ENCODE data around the gene GAS7. TPM values are rescaled to one million over a fixed set of nuclear protein-coding genes. Genes with fewer than 3 reads are reported as not detected.

The GAS7 gene
- total and polyA plus RNA-seq, 7 donors = 1.4 to 16.9 (median 7.0) TPM

DNA sequence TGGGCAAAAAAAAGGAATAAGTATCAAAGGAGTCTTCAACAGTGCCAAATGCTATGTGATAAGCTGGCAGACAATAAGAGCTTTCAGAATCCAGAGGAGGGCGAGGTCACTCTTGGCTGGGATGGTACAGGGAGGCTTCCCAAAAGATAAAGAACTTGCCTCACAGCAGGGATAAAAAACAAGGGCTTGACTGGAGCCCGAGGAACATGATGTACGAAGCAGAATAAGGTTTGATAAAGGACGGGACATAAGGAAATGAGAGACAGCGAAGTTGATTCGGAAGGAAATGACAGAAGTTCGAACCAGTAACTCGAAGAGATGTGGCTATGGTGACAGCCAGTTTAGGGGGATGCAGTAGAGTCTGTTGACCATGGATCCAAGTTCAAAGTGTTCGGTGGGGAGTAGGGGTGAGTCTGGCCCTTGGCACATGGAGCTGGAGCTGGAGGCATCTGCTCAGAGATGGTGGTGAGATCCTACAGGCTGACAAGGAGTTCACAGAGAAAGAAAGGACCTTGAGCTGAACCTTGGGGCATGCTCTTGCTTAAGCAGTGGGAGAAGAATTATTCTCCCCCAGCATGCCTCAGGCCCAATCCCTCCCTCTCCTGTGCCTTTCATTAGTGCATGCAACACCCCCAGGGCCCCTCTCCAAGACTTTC lies 155.7 kb downstream of the GAS7 start:
- Histone ChIP-seq H3K4me1 (no peaks in the 10 kb centered on the region), H3K9me3 (no peaks in the 10 kb centered on the region), H3K27me3 (ENCODE audit: insufficient read depth in 3 of 3, low read length in 2 of 3) (no peaks in the 10 kb centered on the region), H3K27ac (no peak overlapping the region), H3K36me3 (ENCODE audit: insufficient read depth in 1 of 2, low read depth in 1 of 2) (no peaks in the 10 kb centered on the region), H3K4me3 (no peak overlapping the region)
- TF ChIP-seq, protein P1, sequence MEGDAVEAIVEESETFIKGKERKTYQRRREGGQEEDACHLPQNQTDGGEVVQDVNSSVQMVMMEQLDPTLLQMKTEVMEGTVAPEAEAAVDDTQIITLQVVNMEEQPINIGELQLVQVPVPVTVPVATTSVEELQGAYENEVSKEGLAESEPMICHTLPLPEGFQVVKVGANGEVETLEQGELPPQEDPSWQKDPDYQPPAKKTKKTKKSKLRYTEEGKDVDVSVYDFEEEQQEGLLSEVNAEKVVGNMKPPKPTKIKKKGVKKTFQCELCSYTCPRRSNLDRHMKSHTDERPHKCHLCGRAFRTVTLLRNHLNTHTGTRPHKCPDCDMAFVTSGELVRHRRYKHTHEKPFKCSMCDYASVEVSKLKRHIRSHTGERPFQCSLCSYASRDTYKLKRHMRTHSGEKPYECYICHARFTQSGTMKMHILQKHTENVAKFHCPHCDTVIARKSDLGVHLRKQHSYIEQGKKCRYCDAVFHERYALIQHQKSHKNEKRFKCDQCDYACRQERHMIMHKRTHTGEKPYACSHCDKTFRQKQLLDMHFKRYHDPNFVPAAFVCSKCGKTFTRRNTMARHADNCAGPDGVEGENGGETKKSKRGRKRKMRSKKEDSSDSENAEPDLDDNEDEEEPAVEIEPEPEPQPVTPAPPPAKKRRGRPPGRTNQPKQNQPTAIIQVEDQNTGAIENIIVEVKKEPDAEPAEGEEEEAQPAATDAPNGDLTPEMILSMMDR (IDR thresholded peaks at IDR 0.05) = no peak
- ATAC-seq (no peak), DNase-seq (no peak)
- intact Hi-C loops (cut with DNase I) = no loop called here
- 79 to 85% (median 84%) methylated on average over 9 of the region's 9 CpGs for WGBS, 3 donors

DNA sequence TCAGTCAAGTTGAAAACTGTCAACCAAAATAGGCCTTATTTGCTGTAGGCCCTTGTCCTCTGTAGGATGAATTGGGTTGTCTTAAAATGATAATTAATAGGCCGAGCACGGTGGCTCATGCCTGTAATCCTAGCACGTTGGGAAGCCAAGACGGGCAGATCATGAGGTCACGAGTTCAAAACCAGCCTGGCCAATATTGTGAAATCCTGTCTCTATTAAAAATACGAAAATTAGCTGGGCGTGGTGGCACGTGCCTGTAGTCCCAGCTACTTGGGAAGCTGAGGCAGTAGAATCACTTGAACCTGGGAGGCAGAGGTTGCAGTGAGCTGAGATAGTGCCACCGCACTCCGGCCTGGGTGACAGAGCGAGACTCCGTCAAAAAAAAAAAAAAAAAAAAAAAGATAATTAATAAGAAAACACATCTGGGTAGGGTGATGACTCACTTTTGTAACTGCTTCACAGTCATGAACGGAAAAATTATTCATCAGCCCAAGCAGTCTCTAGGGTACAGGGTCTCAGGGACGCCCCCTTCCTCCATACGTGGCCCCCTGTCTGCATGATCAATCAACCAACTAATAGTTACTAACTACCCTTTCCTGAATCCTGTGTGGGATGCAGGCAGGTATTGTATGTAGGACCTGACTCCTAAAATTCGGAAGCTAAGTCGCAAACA lies 156.4 kb downstream of the GAS7 start:
- no peaks in the 10 kb centered on the region for H3K36me3 ChIP-seq (ENCODE audit: insufficient read depth in 1 of 2, low read depth in 1 of 2)
- intact Hi-C loops (cut with DNase I) = no loop called here
- no peak overlapping the region for H3K4me3 ChIP-seq
- TF ChIP-seq, protein P1 (IDR thresholded peaks at IDR 0.05) = no peak
- H3K27me3 ChIP-seq (ENCODE audit: insufficient read depth in 3 of 3, low read length in 2 of 3) = no peaks in the 10 kb centered on the region
- no peak overlapping the region for H3K27ac ChIP-seq
- ATAC-seq (peak in 1 of 4 donors; percentile 38), DNase-seq (no peak)
- H3K4me1 ChIP-seq = no peaks in the 10 kb centered on the region
- no peaks in the 10 kb centered on the region for H3K9me3 ChIP-seq
- WGBS, 3 donors = 74 to 87% (median 83%) methylated on average over 13 to 17 of the region's 17 CpGs

DNA sequence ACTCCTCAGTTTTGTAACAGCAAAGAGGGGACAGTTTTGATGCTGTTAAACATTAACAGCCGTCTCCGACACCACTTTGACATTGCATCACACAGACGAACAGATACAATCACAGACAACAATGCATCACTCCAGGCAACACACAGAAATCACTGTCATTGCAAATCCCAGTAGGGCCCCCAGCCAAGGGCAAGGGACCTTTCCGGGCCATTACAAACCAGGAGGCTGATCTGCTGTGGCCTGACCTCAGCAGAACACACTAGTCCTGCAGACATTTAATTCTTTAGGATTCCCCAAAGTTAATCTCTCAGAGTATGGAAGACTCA lies 157.2 kb downstream of the GAS7 start:
- no peak for ATAC-seq
- 32 to 54% (median 47%) methylated on average over 4 of the region's 4 CpGs for WGBS, 3 donors
- DNase-seq = no peak
- Histone ChIP-seq H3K27ac (no peak overlapping the region), H3K27me3 (ENCODE audit: insufficient read depth in 3 of 3, low read length in 2 of 3) (no peaks in the 10 kb centered on the region), H3K4me3 (no peak overlapping the region), H3K36me3 (ENCODE audit: insufficient read depth in 1 of 2, low read depth in 1 of 2) (no peaks in the 10 kb centered on the region), H3K9me3 (no peaks in the 10 kb centered on the region), H3K4me1 (no peaks in the 10 kb centered on the region)
- intact Hi-C loops (cut with DNase I) = no loop called here
- TF ChIP-seq, protein P1 (IDR thresholded peaks at IDR 0.05) = no peak

DNA sequence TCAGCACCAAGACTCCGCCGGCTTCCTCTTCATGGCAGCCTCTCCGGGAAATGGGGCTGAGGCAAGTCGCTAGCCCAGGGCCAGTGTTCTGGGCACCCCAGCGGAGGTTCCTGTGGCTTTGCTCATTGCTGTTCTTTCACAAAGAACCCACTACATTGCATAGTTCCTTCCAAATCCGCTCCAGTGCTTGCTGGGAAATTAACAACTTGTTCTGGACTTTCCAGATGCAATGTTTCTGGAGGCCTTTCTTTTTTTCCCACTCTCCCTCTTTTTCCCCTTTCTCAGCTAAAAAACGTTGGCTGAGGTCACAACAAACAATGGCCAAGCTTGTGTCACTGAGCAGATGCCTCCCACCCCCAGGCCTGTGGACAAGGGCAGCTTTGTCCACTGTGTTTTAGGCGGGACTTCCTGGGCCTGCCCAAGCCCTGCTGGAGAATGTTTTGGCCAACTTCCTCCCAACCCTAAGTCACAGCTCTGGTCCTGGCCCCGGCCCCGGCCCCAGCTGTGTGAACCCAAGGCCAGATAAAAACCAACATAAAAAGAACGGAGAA lies 161.8 kb downstream of the GAS7 start:
- 28 to 43% (median 29%) methylated on average over 11 of the region's 11 CpGs for WGBS, 3 donors
- Histone ChIP-seq H3K4me1 (no peaks in the 10 kb centered on the region), H3K4me3 (peak overlapping the region; percentile 47), H3K27me3 (ENCODE audit: insufficient read depth in 3 of 3, low read length in 2 of 3) (peaks cover 0 to 6% (median 0%) of the 10 kb centered on the region in 3 donors), H3K27ac (peak overlapping the region; percentile 34), H3K9me3 (no peaks in the 10 kb centered on the region), H3K36me3 (ENCODE audit: insufficient read depth in 1 of 2, low read depth in 1 of 2) (no peaks in the 10 kb centered on the region)
- ATAC-seq = peak; percentile 48 to 76 (median 72)
- peak; percentile 75 to 87 for DNase-seq
- TF ChIP-seq, protein P1 (IDR thresholded peaks at IDR 0.05) = no peak
- intact Hi-C loops (cut with DNase I) = no loop called here

All from psoas muscle (tissue), 8 donors.